Fibroblast of the aortic adventitia (primary cell): ENCODE measurements around the gene NIPAL4. TPM values are rescaled to one million over a fixed set of nuclear protein-coding genes. Genes with fewer than 3 reads are reported as not detected.

ENCODE experiments used
- DNase-seq: peaks from one replicate; pipeline ENCODE4 v3.0.0-alpha.2; 2010; ENCODE audit warnings: low read depth
- H3K4me3 ChIP-seq: 2 replicates; pipeline ENCODE4 v1.5.1; 2011; ENCODE audit warnings: low read depth, mild to moderate bottlenecking, control low read depth, low read length, moderate library complexity
- total RNA-seq: library from RNA; depleted of rRNA; stranded (reverse); fragments of >200 nt; gene quantifications from 2 replicates; pipeline ENCODE4 v1.2.3, GENCODE V29; 2012; ENCODE audit warnings: low replicate concordance
- TF ChIP-seq, protein P1 (sequence below): IDR thresholded peaks from 2 replicates; pipeline ENCODE4 v1.5.1; 2011; ENCODE audit warnings: mild to moderate bottlenecking, low read length, control low read depth, inconsistent platforms; ENCODE audit not compliant: insufficient read depth

The NIPAL4 gene
- total RNA-seq, 1 donor, result under 0.01 TPM

DNA sequence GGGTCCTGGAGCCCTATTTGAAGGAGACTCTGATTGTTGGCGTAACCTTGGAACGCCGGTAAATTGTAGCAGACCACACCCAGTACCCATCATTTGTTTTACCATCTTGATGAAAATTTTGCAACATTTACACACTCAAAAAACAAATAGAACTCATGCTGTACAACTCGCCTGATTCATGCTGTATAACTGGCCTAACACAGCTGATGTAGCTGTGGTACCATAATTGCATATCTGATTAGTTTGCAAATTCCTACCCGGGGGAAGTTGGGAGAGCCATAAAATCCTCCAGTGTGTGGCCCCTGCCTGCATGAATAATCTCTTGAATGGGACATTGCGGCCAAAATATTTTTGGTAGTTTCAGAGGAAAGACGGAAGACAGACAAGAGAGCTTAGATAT is 9.7 kb downstream of the NIPAL4 start:
- TF ChIP-seq, protein P1, sequence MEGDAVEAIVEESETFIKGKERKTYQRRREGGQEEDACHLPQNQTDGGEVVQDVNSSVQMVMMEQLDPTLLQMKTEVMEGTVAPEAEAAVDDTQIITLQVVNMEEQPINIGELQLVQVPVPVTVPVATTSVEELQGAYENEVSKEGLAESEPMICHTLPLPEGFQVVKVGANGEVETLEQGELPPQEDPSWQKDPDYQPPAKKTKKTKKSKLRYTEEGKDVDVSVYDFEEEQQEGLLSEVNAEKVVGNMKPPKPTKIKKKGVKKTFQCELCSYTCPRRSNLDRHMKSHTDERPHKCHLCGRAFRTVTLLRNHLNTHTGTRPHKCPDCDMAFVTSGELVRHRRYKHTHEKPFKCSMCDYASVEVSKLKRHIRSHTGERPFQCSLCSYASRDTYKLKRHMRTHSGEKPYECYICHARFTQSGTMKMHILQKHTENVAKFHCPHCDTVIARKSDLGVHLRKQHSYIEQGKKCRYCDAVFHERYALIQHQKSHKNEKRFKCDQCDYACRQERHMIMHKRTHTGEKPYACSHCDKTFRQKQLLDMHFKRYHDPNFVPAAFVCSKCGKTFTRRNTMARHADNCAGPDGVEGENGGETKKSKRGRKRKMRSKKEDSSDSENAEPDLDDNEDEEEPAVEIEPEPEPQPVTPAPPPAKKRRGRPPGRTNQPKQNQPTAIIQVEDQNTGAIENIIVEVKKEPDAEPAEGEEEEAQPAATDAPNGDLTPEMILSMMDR, result no peak
- DNase-seq, result no peak

DNA sequence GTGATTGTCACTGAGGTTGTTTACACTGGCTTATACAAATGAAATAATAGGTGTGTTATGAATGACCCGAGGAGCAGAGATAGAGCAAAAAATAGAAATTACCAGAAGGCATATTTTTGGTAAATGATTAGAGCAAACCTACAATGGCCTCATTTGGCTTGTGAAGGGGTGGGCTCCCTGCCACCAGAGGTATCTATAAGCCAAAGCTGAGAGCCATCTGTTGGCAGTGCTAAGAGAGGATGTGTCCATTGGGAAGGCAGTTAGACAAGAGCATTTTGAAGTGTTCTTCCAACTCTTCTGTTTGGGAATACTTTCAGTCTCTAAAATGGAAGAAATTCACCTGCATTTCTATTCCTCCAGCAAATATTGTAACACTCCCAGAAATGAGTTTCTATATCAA is 10.6 kb downstream of the NIPAL4 start:
- H3K4me3 ChIP-seq, result no peak overlapping the region
- no peak for DNase-seq
- TF ChIP-seq, protein P1, result no peak

More for the DNA sequence above, 9.7 kb downstream of the NIPAL4 start:
- H3K4me3 ChIP-seq, result no peak overlapping the region

DNA sequence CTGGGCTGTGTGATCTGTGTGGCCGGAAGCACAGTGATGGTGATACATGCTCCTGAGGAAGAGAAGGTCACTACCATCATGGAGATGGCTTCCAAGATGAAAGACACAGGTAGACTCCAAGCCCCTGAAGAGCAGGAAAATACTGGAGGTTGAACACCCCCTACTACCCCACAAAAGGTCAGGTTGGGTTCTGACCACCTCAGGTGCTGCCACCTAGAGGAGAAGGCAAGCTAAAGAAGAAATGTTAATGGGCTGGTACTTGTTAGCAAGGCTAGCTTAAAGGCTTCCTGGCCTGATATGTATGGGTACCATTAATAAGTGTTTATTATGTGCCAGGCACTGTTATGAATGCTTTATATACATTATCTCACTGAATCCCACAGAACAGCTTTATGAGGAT is 11.7 kb downstream of the NIPAL4 start:
- TF ChIP-seq, protein P1, result peak; percentile 68
- no peak overlapping the region for H3K4me3 ChIP-seq
- DNase-seq, result peak; percentile 40

DNA sequence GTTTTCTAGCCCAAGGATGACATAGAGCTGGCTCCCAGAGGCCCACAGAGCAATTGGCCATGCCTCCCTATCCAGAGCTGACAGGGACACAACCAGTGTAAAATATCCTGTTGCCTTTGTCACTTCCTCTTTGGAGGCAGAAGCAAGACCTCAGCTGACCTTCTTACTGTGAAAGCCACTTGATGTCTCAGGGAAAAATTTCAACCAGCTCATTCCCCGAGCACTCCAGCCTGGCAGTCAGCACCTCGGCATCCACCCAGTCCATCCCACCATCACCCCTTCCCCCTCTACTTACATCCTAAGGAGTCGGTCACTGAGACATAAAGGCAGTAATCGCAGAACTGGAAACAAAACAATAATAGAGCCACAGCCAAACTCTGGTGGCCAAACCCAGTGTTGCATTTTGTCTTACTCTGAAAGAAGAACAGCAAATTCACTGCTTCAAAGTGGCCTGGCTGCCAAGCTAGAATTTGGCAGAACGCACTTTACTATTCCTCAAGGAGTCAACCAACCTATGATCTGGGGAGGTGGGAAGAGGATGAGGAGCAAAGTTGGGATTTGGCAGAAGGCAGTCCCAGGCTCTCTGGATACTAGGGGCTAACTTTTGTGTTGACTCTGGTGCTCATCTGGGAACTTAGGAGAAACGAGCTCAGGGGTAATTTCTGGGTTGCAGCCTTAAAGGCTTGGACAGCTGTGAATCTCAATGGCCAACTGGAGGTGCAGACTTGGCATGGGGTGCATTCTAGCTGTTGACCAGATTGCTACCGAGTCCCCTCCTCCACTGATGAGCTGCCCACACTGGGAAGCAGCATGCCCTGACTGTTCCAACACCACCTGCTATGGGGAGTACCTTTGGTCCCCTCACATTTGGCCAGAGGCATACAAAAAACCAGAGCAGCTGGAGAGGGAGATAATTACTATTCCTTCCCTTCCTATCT is 13.6 kb downstream of the NIPAL4 start:
- no peak overlapping the region for H3K4me3 ChIP-seq
- peak; percentile 43 for DNase-seq
- TF ChIP-seq, protein P1, result peak; percentile 36

DNA sequence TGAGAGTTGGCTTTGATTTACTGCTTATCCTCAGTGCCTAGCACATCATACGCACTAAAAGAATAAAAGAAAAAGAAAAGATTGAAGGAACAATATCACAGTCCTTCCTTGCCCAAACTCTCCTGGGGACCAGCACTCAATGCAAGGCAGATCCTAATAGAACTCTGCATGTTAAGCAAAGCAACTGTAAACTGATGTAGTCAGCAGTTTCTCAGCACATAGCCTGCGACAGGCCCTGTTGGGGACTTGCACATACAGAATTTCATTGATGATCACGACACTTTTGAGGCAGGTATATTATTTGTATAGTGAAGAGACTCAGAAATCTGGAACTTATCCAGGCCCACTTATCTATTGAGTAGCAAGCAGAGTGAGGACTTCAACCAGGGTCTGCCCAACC is 15.4 kb downstream of the NIPAL4 start:
- DNase-seq, result no peak
- TF ChIP-seq, protein P1, result no peak
- H3K4me3 ChIP-seq, result no peak overlapping the region

DNA sequence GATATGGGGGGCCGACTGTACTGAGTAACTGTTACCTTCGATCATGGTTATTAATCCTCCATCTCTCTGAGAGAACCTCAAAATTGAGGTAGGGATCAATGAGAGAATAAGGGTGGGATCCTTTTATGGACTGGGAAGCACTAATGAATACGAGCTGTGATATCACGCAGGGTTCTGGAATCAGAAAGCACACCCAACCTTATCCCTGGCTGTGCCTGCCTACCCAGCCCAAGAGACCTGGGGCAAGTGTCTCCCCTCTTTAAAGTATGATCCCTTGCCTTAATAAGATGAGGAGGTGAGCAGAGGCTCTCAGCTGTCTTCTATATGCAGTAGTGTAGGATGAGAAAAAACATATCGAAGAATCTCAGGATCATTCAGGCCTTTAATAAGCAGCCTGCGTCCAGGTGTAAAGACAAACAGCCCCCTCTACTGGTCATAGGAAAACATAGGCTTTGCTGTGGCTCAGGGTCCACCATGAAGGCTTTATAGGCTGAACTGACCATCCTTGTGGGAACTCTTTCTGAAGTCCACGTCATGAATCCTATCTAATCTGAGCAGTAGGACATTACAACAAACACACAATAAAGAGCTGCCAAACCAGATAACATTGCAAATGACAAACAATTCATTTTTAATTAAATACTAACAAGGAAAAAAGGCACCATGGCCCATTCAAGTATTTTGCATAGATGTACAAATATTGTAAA is 16.8 kb downstream of the NIPAL4 start:
- peak; percentile 76 for DNase-seq
- no peak overlapping the region for H3K4me3 ChIP-seq
- TF ChIP-seq, protein P1, result peak; percentile 81
